ENCODE data around the gene TRABD2B.

TRABD2B gene

GRCh38 chr1:47766832-47767740 lies 230.1 kb downstream of the TRABD2B start:
- FAIRE-seq, result no peak

DNA sequence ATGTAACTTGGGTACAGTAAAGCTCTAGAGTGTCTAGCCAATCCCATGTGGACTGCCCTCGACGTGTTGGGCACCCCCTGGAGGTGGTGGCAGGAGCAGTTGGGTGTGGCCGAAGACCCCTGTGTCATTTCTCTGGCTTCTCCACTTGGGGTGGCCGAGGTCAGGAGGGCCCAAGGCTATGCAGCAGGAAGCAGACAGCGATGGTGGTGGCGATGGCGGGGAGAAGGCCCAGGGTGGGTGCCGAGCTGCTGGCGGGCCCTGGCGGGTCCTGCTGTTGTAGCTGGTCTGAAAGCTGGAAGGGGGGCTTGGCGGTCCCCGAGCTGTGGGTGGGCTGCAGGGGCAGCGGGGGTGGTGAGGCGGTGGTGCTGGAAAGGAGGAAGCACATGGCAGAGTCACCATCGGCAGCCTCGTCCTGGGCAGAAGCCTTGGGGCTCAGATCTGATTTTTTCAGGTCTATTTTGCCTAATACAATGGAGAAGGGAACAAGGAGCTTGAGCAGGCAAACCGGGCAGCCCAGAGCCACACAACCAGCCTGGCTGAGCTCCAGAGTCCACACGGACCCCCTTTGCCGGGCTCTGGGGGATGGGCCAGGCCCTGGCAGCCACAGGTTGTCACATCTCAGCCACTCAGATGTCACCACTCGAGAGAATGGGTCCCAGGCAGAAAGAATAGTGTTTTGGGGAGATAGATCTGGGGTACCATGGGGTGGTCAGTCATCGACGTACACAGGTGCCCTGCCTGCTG lies 231.3 kb downstream of the TRABD2B start:
- FAIRE-seq, result no peak

DNA sequence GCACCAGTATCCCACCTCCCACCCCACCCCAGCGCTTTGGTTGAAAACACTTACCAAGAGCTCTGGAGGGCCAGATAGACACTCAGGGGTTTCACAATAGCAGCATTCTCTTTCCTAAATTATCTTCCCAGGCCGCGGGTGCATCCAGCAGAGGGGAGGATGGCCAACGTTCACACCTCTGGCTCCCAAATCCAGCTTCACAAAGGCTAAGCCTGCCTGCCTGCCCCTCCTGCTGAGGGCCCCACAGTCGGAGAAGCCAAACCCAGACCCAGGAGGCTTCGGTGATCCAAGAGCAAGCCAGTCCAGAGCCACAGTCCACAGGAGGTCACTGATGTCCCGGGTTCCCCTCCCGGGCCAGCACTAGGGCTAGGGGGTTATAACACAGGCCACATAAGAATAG lies 231.9 kb downstream of the TRABD2B start:
- no peak for FAIRE-seq

GRCh38 chr1:47764461-47765046 lies 232.6 kb downstream of the TRABD2B start:
- FAIRE-seq, result no peak

GRCh38 chr1:47763591-47764171 lies 233.5 kb downstream of the TRABD2B start:
- FAIRE-seq, result no peak

- FAIRE-seq, result no peak
Observed at GRCh38 chr1:47761974-47762373, 235.2 kb downstream of the TRABD2B start.

- FAIRE-seq, result no peak
Observed at GRCh38 chr1:47761201-47761930, 235.8 kb downstream of the TRABD2B start.

DNA sequence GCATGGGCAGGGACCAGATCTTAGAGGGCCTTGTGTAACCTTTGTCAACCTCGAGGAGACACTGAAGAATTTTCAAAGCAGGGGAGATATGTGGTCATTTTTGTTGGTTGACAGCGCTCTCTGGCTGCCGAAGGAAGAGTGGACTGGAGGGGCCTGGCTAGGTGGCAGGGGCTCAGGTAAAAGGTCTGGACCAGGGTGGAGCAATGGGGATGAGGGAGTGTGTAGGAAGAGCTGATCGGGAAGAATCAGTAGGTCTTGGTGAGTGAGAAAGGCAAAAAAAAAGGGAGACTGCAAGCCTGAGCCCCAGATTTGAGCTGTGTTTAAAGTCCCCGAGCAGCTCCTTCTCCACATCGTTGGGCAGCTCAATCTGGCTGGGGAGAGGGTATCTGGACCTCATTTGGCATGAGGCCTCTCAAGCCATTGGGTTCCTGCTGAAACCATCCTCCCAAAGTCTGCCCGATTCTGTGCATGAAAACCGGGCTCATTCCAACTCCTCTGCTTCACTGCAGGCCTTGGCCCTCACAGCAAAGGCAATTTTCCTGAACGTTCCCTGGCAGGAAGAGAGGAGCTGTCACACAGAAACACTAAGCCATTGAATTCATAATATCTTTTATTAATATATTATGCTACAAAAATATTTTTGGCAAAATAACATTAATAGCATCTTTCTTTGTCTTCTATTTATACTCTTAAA lies 237.1 kb downstream of the TRABD2B start:
- FAIRE-seq, result no peak

DNA sequence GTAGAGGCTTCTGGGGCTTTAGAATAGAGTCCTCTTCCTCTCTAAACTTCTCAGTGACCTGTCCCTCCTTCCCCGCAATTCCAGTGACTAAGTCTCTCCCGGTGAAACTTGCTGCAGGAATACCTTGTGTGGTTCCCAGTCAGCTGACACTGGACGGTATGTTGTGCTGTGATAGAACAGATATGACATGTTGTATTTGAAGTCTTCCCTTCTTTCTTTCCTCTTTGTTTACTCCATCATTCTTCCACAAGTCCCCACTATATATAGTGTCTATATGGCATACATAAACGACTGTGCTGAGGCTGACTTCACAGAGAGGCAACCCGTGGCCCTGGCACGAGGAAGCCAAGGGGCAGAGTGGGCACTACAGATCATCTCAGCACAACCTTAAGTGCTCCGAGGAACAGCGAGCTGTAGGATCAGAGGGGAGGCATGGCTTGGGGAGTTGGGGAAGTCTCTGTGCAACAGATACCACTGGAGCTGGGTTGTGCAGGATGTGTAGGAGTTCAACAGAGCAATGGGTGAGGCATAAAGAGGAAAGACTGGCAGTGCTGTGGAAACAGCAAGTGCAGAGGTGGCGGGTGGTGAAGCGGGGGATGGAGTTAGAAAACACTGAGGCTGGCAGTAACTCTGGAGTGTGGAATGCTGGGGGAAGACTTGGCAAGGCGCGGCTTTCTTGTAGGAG lies 237.8 kb downstream of the TRABD2B start:
- FAIRE-seq, result no peak

DNA sequence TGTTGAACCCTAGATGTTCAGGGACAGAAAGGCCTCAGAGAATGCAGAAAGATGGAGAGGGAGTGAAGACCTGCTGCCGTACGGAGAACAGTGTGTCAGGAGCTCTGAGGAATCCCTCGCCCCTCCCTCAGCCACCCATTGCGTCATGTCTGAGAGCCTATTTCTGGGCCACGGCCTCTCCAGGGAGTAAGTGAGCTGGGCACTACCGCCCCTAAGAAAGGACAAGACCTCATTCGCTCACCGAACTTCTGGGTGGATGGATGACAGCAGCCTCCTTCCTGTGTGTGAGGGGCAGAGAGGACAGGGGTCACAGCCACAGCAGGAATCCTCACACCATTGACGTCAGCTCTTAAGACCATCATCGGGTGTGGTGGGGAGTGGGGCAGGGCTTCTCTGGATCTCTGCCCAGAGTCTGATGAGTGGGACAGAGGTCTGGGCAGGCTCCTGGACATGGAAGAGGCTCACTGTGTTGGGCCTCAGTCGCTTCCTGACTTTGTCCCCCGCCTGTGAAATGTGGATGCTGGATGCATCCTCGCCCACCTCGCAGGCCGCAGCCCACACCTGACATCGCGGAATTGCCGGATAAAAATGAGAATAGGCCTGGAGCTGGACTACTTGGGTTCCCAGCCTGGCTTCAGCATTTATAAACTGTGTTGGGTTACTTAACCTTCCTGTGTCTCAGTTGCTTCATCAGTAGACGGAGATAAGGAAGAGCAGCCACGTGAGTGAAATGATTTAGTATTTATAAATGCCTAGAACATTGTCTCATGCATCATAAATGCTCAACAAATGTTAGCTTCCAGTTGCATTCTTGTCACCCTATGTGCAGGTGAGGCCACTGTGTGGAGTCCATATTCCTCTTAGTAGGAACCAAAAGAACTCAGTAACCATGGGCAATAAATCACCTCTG lies 238.6 kb downstream of the TRABD2B start:
- FAIRE-seq, result no peak

DNA sequence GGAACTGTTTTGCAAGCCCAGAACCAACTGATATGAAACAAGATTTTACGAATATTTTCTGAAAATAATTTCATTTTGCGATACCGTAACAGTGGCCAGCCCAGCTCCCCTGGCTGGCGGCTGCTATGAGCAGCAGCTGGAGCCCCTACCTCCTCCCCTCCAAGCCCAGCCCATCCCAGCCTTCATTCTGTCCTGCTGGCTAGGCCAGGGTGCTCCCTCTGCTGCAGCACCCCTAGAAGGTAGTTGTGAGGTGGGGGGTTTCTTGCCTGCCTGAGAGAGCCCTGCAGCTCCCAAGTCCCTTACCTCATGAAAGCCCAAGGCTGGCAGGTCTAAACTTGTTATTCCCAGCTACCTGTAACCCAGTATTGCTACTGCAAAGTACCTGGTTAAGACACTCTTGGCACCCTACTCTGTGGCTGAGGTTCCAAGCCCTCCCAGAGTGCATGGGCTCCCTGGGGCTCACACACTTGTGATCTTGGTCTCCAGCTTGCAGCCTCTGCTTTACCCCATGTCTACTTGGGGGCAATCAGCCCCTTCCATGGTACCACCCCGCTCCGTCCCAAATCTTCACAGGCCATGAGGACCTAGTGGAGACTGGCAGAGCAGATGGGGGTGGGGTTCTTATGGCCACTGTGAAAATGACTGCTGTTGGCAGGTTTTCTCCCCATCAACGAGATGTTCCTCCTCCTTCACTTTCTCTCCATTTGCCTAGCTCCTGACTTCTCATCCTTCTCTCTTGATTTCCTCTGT lies 239.8 kb downstream of the TRABD2B start:
- FAIRE-seq, result no peak

DNA sequence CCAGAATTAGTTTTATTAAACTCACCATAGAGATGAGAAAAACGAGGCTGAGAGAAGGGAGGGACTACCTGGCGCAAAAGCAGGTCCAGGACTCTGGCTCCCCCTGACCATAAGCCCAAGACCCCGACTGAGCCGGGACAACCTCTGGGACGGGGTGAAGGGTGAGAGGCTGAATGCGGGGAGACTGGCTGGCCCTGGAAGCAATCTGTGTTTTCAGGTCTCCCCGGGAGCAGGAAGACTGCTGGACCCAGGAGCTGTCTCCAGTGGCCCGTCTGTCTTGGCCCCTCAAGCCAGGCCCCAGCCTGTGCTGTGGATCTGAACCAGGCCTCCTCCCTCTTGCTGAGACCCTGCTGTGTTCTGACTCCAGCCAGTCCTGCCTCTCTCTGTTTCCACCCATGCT lies 240.8 kb downstream of the TRABD2B start:
- no peak for FAIRE-seq

- FAIRE-seq, result no peak
Observed at GRCh38 chr1:47756006-47756405, 241.2 kb downstream of the TRABD2B start.

DNA sequence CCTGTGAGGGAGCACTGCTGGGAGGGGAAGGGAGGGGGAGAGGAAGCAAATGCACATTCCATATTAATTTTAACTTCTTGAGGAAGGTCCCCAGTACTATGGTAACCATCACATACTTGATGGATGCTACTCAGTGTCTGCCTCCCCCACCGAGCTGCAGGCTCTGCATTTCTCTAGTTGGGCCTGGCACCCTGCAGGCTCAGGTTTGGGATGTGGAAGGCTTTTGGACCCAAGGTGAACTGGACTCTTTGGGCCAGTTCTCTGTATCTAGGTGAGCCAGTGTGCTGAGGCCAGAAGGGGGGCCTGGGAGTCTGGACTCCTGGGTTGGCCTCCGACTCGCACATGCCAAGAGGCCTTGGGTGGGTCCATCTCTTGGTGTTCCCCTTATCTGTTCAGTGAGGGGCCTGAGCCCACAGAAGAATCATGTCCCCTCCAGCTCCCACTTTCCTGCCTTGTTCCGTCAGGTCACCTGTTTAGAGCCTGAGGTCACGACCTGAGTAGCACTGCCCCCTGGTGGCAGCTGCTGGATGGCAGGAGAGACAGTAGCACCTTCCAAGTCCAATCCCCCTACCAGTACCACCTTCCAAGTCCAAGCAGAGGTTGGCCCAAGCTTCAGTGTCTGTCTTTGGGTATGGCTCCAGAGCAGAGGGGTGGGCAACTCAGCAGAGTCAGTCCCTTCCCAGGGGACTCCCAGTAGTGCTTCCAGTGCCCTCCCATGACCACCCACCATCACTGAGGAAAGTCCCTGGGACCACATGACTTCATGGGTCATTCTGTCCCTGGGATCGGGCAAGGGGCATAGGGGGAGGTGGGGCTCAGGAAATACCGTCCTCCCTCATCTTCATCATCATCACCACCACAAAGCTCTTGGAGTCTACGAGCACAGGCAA lies 241.8 kb downstream of the TRABD2B start:
- FAIRE-seq, result no peak

- FAIRE-seq, result no peak
Observed at GRCh38 chr1:47754221-47754620, 243.0 kb downstream of the TRABD2B start.

DNA sequence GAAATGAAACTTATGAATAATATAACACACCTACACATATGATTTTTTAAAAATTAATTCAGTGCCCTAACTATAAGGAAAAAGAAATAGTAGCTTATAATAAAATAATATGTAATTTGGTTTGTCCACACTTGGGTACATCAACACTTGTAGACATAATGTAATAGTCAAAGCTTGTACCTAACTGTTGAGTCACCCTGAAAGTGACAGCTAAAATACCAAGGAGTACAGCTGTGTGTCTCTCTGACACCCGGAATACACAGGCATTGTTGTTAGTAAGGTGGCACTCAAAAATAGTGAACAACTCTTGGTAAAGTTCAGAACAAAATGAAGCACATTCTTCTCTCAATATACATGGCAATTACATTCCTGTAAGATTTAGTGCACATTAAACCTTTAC lies 243.4 kb downstream of the TRABD2B start:
- no peak for FAIRE-seq

DNA sequence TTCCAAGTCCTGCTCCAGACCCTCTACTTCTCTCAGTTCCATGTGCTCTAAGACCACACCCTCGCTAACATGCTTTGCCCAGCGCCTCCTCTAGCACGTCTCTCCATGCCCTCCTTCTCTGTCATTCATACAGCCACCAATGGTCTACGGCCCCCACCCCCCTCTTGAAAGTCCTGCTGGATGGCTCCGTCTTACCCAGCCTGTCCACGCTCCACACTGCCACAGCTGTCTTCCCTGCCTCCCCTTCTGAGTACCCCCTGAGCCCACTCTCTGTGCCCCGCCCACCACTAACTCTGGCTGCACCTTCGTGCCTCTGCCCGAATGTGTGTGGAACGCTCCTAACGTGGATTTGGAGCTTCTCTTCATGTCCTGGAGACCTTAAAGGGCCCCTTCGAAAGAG lies 244.6 kb downstream of the TRABD2B start:
- FAIRE-seq, result no peak

GRCh38 chr1:47751996-47752451 lies 245.2 kb downstream of the TRABD2B start:
- no peak for FAIRE-seq

All from islet of Langerhans (tissue), 1 donor.